ENCODE results near the gene FHIP2A. TPM values are rescaled to one million over a fixed set of nuclear protein-coding genes. Genes with fewer than 3 reads are reported as not detected.
A peak's percentile ranks its signal among the peaks of the same experiment; 100 is the strongest.

The FHIP2A gene
- total RNA-seq, 2 experiments from 2014 or later = 13.2 to 14.7 TPM

DNA sequence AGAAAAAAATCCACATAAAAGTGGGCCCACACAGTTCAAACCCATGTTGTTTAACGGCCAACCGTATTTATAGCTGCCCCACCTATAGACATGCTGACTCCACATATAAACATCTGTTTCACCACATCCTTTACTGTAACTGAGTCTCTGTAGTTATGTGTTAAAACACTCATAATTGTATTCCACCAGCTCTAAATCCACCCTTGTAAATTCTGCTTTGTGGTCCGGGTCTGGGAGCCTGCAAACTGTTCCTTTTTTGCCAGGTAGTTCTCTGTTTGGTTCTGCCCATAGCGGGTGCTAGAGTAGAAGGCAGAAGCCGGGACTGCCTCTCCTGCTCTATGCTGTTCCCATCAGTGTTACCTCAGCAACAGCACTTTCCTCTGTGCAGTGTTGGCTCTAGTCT, 20.2 kb upstream of the FHIP2A start:
- Mint-ChIP-seq H3K27ac (no peak overlapping the region), H3K27me3 (no peaks in the 10 kb centered on the region), H3K36me3 (no peaks in the 10 kb centered on the region), H3K4me1 (peaks cover 12% of the 10 kb centered on the region), H3K9me3 (no peaks in the 10 kb centered on the region), H3K4me3 (no peak overlapping the region)
- DNase-seq = no peak

GRCh38 chr10:114802177-114802576, 19.4 kb upstream of the FHIP2A start:
- no peak overlapping the region for H3K27ac Mint-ChIP-seq
- H3K27me3 Mint-ChIP-seq = no peaks in the 10 kb centered on the region
- H3K4me1 Mint-ChIP-seq = peaks cover 12% of the 10 kb centered on the region
- H3K9me3 Mint-ChIP-seq = no peaks in the 10 kb centered on the region
- DNase-seq = no peak
- no peak overlapping the region for H3K4me3 Mint-ChIP-seq
- H3K36me3 Mint-ChIP-seq = no peaks in the 10 kb centered on the region

DNA sequence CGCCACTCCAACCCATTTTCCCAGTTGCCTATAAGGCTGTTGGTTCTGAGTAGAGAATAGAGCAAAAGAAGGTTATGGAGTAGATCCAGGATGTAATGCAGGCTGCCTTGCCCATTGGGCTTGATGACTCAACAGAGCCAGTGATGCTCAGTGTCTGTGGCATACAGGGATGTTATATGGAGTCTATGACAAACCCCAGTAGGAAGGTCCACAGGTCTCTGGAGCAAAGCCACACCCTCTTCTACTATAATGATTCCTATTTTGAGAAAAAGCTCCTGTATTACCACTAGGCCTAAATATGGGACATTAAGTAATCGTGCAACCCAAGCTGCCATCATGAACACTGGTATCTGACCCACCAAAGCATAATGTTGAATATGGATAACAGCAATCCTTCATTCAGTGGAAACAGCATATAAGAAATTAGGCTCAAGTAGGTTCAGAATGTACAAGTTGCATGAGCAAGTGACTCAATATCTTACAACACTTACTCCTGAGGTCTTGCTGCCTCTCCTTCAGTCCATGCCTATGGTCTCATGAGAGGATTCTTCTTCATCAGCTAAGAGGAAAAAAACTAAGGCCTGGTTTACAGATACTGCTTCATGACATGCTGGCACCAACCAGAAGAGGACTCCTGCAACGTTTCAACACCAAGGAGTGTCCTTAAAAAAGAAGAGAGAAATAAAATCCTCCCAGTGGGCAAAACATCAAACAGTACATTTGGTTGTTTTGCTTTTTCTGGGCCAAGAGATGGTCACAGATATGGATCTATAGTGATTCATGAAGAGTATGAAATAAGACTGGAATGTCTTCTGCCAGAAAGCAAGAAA, 14.8 kb upstream of the FHIP2A start:
- Mint-ChIP-seq H3K27ac (no peak overlapping the region), H3K36me3 (no peaks in the 10 kb centered on the region), H3K4me3 (no peak overlapping the region), H3K27me3 (no peaks in the 10 kb centered on the region), H3K9me3 (no peaks in the 10 kb centered on the region), H3K4me1 (peaks cover 14% of the 10 kb centered on the region)
- DNase-seq = no peak

DNA sequence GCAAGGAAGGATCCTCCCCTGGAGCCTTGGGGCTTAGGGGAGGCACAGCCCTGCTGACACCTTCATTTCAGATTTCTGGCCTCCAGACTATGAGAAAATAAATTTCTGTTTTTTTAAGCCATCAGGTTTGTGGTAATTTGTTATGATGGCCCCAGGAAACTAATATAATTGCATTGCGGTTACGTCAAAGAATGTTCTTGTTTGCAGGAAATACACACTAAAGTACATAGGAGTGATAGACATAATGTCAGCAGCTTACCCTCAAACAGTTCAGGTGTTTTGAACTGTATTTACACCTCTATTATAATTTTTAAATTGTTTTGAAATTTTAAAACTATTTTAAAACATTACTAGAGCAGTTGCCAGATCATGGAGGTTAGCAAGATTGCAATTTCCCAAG, 12.6 kb upstream of the FHIP2A start:
- H3K27me3 Mint-ChIP-seq = no peaks in the 10 kb centered on the region
- no peak overlapping the region for H3K4me3 Mint-ChIP-seq
- no peak for DNase-seq
- H3K9me3 Mint-ChIP-seq = no peaks in the 10 kb centered on the region
- no peak overlapping the region for H3K27ac Mint-ChIP-seq
- no peaks in the 10 kb centered on the region for H3K36me3 Mint-ChIP-seq
- peaks cover 14% of the 10 kb centered on the region for H3K4me1 Mint-ChIP-seq

GRCh38 chr10:114810926-114811325, 10.7 kb upstream of the FHIP2A start:
- H3K36me3 Mint-ChIP-seq = no peaks in the 10 kb centered on the region
- H3K27ac Mint-ChIP-seq = no peak overlapping the region
- DNase-seq = no peak
- H3K4me1 Mint-ChIP-seq = peaks cover 14% of the 10 kb centered on the region
- no peak overlapping the region for H3K4me3 Mint-ChIP-seq
- H3K9me3 Mint-ChIP-seq = no peaks in the 10 kb centered on the region
- no peaks in the 10 kb centered on the region for H3K27me3 Mint-ChIP-seq

- Mint-ChIP-seq H3K9me3 (no peaks in the 10 kb centered on the region), H3K27ac (no peak overlapping the region), H3K27me3 (no peaks in the 10 kb centered on the region), H3K4me1 (peaks cover 14% of the 10 kb centered on the region), H3K36me3 (no peaks in the 10 kb centered on the region), H3K4me3 (no peak overlapping the region)
- no peak for DNase-seq
Measured at GRCh38 chr10:114811862-114812261, 9.7 kb upstream of the FHIP2A start.

- Mint-ChIP-seq H3K27ac (no peak overlapping the region), H3K9me3 (no peaks in the 10 kb centered on the region), H3K27me3 (no peaks in the 10 kb centered on the region), H3K4me1 (peaks cover 12% of the 10 kb centered on the region), H3K36me3 (no peaks in the 10 kb centered on the region), H3K4me3 (no peak overlapping the region)
- no peak for DNase-seq
Measured at GRCh38 chr10:114815791-114816190, 5.8 kb upstream of the FHIP2A start.

GRCh38 chr10:114816308-114816707, 5.3 kb upstream of the FHIP2A start:
- Mint-ChIP-seq H3K4me3 (no peak overlapping the region), H3K36me3 (no peaks in the 10 kb centered on the region), H3K9me3 (no peaks in the 10 kb centered on the region), H3K27me3 (no peaks in the 10 kb centered on the region), H3K27ac (no peak overlapping the region), H3K4me1 (peaks cover 7% of the 10 kb centered on the region)
- no peak for DNase-seq

- Mint-ChIP-seq H3K4me3 (no peak overlapping the region), H3K4me1 (peaks cover 13% of the 10 kb centered on the region), H3K36me3 (peaks cover 2% of the 10 kb centered on the region), H3K27ac (no peak overlapping the region), H3K9me3 (no peaks in the 10 kb centered on the region), H3K27me3 (no peaks in the 10 kb centered on the region)
- no peak for DNase-seq
Measured at GRCh38 chr10:114819322-114819721, 2.3 kb upstream of the FHIP2A start.

- no peak for DNase-seq
- peaks cover 17% of the 10 kb centered on the region for H3K36me3 Mint-ChIP-seq
- peak overlapping the region; percentile 90 for H3K27ac Mint-ChIP-seq
- H3K27me3 Mint-ChIP-seq = no peaks in the 10 kb centered on the region
- H3K4me3 Mint-ChIP-seq = peak overlapping the region; percentile 91
- no peaks in the 10 kb centered on the region for H3K9me3 Mint-ChIP-seq
- H3K4me1 Mint-ChIP-seq = peaks cover 30% of the 10 kb centered on the region
Measured at GRCh38 chr10:114821915-114822443, 399 bp downstream of the FHIP2A start.

DNA sequence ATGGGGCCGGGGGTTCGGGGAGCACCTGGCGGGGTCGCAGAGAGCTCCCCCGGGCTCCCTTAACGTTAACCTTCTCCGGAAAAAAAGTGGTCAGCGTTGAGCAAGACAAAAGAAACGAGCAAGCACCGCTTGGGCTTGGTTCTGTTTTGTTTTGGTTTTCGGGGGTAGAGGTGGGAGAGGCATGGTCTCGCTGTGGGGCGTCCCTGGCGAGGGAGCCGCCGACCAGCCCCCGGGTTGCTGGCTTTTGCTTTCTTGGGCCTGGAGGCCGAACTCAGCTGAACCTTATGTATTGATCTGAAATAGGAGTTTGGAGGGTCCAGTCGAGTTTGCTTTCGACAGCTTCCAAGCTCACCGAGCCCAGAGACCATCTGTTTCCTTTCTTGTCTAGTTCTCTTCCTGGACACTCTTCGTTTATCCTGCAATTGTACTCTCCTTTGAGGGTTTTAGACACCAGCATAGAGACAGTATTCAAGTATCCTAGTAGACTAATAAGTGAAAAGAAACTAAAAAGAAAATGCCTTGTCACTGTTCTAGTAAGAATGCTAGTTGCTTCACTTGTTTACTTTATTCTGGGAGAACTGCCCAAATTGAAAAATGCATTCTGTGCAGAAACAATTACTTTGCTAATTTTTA, 980 bp downstream of the FHIP2A start:
- H3K36me3 Mint-ChIP-seq = peaks cover 19% of the 10 kb centered on the region
- DNase-seq = peak; percentile 26
- H3K4me3 Mint-ChIP-seq = peak overlapping the region; percentile 91

DNA sequence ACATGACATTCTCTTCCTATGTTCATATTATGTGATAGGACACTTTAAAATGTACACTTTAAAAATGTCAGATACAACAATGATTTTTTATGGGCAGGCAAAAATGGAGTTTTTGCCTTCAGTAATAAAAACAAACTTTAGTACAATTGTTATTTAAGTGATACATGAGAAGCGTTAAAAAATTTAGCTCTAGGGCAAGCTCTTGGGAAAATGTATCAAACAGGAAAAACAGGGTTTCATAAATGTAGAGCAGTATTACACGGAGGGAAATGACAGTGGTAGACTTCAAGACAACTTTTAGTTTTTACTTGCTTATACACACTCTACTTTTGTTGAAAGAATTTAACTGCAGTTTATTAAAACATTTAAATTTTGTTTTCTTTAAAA, 1.5 kb downstream of the FHIP2A start:
- Mint-ChIP-seq H3K9me3 (no peaks in the 10 kb centered on the region), H3K4me3 (peak overlapping the region; percentile 91), H3K27ac (peak overlapping the region; percentile 90), H3K27me3 (no peaks in the 10 kb centered on the region), H3K36me3 (peaks cover 19% of the 10 kb centered on the region), H3K4me1 (peaks cover 30% of the 10 kb centered on the region)
- no peak for DNase-seq

More for the DNA sequence above, 980 bp downstream of the FHIP2A start:
- H3K27ac Mint-ChIP-seq = peak overlapping the region; percentile 90
- peaks cover 30% of the 10 kb centered on the region for H3K4me1 Mint-ChIP-seq
- no peaks in the 10 kb centered on the region for H3K9me3 Mint-ChIP-seq
- no peaks in the 10 kb centered on the region for H3K27me3 Mint-ChIP-seq

DNA sequence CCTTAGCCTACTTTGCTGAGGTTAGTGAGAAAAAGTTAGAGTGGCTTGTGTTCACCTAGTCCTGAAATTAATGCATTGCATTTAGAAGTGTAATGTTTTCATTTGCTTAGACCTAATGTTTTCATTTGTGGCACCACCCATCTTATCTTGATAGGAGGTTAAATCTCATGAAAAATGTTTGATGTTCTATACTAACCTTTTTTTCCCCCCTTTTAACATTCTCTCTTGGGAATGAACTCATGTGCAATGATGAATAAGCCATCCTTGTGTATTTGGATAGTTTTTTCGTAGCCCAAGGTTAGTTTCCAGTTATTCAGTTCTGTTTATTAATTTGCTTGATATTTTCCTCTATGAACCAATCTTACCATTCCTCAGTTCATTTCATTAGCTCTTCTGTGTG, 2.8 kb downstream of the FHIP2A start:
- H3K36me3 Mint-ChIP-seq = peaks cover 21% of the 10 kb centered on the region
- no peaks in the 10 kb centered on the region for H3K27me3 Mint-ChIP-seq
- no peak overlapping the region for H3K27ac Mint-ChIP-seq
- H3K4me1 Mint-ChIP-seq = peaks cover 30% of the 10 kb centered on the region
- no peaks in the 10 kb centered on the region for H3K9me3 Mint-ChIP-seq
- no peak overlapping the region for H3K4me3 Mint-ChIP-seq
- no peak for DNase-seq

GRCh38 chr10:114825513-114826253, 4.1 kb downstream of the FHIP2A start:
- H3K4me3 Mint-ChIP-seq = no peak overlapping the region
- H3K36me3 Mint-ChIP-seq = peaks cover 24% of the 10 kb centered on the region
- no peaks in the 10 kb centered on the region for H3K27me3 Mint-ChIP-seq
- H3K27ac Mint-ChIP-seq = peak overlapping the region; percentile 63
- DNase-seq = no peak
- no peaks in the 10 kb centered on the region for H3K9me3 Mint-ChIP-seq
- peaks cover 36% of the 10 kb centered on the region for H3K4me1 Mint-ChIP-seq
